KMS-11 (cell line): ENCODE data around the gene OSBPL5.

Source experiments
- H2AFZ ChIP-seq: fragments of 200-600 bp; sonication (generic); 2 replicates; pipeline ENCODE4 v1.6.1; 2016; ENCODE audit warnings: antibody characterized with exemption, mixed run types, low read depth
- H3K27ac ChIP-seq: fragments of 200-600 bp; sonication (generic); 2 replicates; pipeline ENCODE4 v1.6.1; 2016; ENCODE audit warnings: mild to moderate bottlenecking, mixed run types
- H3K27me3 ChIP-seq: fragments of 200-600 bp; sonication (generic); 2 replicates; pipeline ENCODE4 v1.6.1; 2017; ENCODE audit warnings: mild to moderate bottlenecking, low read depth, mixed run types, moderate library complexity; ENCODE audit not compliant: insufficient read depth
- H3K36me3 ChIP-seq: fragments of 200-600 bp; sonication (generic); 2 replicates; pipeline ENCODE4 v1.6.1; 2017; ENCODE audit warnings: mild to moderate bottlenecking, mixed run types; ENCODE audit not compliant: insufficient read depth
- H3K4me1 ChIP-seq: fragments of 200-600 bp; sonication (generic); 2 replicates; pipeline ENCODE4 v1.6.1; 2016; ENCODE audit warnings: mild to moderate bottlenecking, low read depth, mixed run types; ENCODE audit not compliant: poor library complexity, severe bottlenecking
- H3K4me2 ChIP-seq: fragments of 200-600 bp; sonication (generic); 2 replicates; pipeline ENCODE4 v1.7.0; 2016; ENCODE audit warnings: mild to moderate bottlenecking, mixed run types
- H3K4me3 ChIP-seq: fragments of 200-600 bp; sonication (generic); IDR thresholded peaks from 2 replicates; pipeline ENCODE4 v1.6.1; 2017; ENCODE audit warnings: low read depth, low read length, mixed read lengths; ENCODE audit not compliant: insufficient read depth
- H3K79me2 ChIP-seq: fragments of 200-600 bp; sonication (generic); 2 replicates; pipeline ENCODE4 v1.6.1; 2016; ENCODE audit warnings: low read depth, mixed run types; ENCODE audit not compliant: insufficient read depth
- H3K9ac ChIP-seq: fragments of 200-600 bp; sonication (generic); 2 replicates; pipeline ENCODE4 v1.6.1; 2016; ENCODE audit warnings: mild to moderate bottlenecking, mixed run types
- H4K20me1 ChIP-seq: fragments of 200-600 bp; sonication (generic); 2 replicates; pipeline ENCODE4 v1.6.1; 2016; ENCODE audit warnings: mild to moderate bottlenecking, mixed run types; ENCODE audit not compliant: insufficient read depth
- TF ChIP-seq, protein P1 (sequence below): fragments of 200-600 bp; sonication (generic); conservative IDR thresholded peaks from 2 replicates; pipeline ENCODE4 v1.6.1; 2017; ENCODE audit warnings: low read depth, mild to moderate bottlenecking, antibody characterized with exemption, low read length, moderate library complexity, mixed read lengths

The OSBPL5 gene

DNA sequence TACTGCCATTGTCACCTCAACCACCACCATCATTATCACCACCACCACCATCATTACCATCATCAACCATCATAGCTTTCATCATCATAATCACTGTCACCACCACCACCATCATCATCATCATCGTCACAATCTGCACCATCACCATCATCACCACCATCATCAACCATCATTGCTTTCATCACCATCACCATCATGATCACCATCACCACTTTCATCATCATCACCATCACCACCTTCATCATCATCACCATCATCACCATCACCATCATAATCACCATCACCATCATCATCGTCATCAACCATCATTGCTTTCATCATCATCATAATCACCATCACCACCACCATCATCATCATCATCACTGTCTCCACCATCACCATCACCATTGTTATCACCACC, 8.7 kb upstream of the OSBPL5 start:
- Histone ChIP-seq H3K4me2 (no peak overlapping the region), H4K20me1 (no peaks in the 10 kb centered on the region), H3K36me3 (no peaks in the 10 kb centered on the region), H3K4me3 (no peak overlapping the region), H3K79me2 (no peaks in the 10 kb centered on the region), H2AFZ (no peak overlapping the region), H3K27ac (no peak overlapping the region), H3K4me1 (no peaks in the 10 kb centered on the region), H3K9ac (no peak overlapping the region), H3K27me3 (peaks cover 21% of the 10 kb centered on the region; the same call in 1 of the 2 replicates)
- TF ChIP-seq, protein P1, sequence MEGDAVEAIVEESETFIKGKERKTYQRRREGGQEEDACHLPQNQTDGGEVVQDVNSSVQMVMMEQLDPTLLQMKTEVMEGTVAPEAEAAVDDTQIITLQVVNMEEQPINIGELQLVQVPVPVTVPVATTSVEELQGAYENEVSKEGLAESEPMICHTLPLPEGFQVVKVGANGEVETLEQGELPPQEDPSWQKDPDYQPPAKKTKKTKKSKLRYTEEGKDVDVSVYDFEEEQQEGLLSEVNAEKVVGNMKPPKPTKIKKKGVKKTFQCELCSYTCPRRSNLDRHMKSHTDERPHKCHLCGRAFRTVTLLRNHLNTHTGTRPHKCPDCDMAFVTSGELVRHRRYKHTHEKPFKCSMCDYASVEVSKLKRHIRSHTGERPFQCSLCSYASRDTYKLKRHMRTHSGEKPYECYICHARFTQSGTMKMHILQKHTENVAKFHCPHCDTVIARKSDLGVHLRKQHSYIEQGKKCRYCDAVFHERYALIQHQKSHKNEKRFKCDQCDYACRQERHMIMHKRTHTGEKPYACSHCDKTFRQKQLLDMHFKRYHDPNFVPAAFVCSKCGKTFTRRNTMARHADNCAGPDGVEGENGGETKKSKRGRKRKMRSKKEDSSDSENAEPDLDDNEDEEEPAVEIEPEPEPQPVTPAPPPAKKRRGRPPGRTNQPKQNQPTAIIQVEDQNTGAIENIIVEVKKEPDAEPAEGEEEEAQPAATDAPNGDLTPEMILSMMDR, result no peak

DNA sequence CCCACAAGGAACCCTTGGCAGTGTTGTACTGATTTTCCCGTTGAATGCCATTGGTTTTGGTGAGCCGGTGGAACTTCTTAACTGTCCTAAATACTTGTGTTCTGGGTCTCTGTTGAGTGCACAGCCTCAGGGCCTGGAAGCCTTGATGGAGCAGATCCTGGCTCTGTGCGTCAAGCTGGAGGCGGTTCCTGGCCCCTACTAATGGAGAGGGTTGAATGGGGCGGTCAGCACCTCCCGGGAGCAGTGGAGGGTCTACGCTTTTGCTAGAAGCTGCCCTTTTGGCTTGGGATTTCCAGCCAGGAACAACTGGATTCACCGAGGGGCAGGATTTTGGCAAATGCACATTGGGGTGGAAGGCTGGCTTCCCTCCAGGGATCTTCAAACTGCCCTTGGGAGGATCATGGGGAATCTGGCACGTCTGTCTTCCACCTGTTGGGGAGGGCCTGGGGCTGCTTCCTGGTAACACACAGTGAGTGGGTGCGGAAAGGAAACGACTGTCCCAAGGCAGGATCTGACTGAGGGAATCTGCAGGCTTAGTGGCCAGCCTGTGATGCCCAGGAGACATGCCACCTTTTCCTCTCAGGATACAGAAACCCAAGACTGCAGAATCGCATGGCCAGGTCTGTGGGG, 6.9 kb upstream of the OSBPL5 start:
- Histone ChIP-seq H4K20me1 (no peaks in the 10 kb centered on the region), H3K27me3 (peaks cover 38% of the 10 kb centered on the region; the same call in 1 of the 2 replicates), H3K9ac (no peak overlapping the region), H3K27ac (no peak overlapping the region), H3K36me3 (no peaks in the 10 kb centered on the region), H3K4me1 (no peaks in the 10 kb centered on the region), H3K4me2 (no peak overlapping the region), H3K4me3 (no peak overlapping the region), H2AFZ (no peak overlapping the region), H3K79me2 (no peaks in the 10 kb centered on the region)
- TF ChIP-seq, protein P1, result no peak

DNA sequence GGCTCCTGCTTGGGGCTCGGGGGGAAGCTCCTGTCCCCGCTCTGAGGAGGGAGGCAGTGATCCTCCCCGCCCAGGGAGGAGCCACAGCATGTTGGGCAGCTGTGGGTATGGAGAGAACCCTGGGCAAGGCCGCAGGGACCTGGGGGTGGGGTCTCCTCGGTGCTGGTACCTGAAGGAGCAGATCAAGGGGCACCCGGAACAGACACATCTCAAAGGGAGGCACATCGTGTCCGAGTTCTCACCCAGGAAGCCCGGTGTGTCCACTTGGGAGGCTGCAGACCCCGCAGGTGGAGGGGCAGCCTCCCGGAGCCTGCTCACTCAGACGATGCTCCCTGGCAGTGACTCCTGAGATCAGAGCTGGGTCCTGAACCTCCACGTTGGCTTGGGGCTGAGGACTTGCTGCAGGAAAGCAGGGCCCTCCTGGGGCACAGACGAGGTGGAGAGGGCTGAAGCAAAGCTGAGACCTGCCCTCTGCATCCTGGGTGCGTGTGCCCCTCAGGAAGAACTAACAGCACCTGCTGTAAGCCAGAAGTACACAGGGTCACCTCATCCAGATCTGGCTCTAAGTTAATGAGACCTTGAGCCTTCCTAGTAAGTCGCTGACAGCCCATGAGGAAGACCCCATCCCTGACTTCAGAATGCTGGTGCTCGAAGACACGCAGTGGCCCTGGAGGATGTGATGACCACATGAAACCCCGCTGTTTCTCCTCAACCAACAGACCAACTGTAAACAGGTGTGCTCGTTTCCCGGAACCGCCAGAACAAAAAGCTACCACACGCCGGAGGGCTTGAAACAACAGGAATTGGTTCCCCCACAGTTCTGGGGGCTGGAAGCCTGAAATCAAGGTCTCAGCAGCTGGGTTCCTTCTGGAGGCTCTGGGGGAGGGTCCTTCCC, 5.9 kb upstream of the OSBPL5 start:
- TF ChIP-seq, protein P1, result no peak
- no peaks in the 10 kb centered on the region for H3K79me2 ChIP-seq
- peaks cover 41% of the 10 kb centered on the region; the same call in 1 of the 2 replicates for H3K27me3 ChIP-seq
- no peak overlapping the region for H3K9ac ChIP-seq
- H3K4me1 ChIP-seq, result no peaks in the 10 kb centered on the region
- no peaks in the 10 kb centered on the region for H3K36me3 ChIP-seq
- H4K20me1 ChIP-seq, result no peaks in the 10 kb centered on the region
- no peak overlapping the region for H3K4me3 ChIP-seq
- H3K4me2 ChIP-seq, result no peak overlapping the region
- no peak overlapping the region for H3K27ac ChIP-seq
- H2AFZ ChIP-seq, result no peak overlapping the region

DNA sequence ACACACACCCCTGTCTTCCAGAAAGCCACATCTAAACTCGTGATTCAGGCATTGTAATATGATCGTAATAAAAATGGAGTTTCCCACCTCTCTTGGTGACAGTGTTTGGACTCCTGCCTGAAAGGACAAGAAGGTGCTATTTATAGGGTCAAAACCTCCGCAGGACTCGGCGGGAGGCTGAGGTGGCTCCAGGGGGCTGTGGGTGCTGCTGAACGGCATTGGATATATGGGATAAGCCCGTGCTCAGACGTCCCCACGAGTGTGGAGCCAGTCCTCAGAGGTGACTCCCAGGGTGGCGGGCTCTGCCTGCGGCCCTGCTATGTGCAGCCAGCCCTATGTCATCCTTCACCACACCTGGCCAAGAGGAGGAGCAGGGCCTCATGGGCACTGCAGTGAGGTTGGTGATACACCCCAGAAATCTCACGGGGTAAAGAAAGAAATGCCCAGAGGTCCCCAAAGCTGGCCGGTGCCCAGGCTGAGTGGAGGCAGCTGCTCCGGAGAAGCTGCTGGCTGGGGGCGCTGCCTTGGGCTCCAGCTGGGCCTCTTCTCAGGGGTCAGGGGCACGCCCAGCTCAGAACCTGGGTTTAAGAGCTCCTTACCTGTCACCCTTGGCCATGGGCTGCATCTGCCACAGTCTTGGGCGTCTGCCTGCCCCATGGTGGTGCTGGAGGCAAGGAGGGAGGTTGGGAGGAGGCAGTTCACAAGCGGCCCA, 5.1 kb upstream of the OSBPL5 start:
- Histone ChIP-seq H3K4me3 (no peak overlapping the region), H3K36me3 (no peaks in the 10 kb centered on the region), H3K27me3 (peaks cover 47% of the 10 kb centered on the region; the same call in 1 of the 2 replicates), H3K4me1 (no peaks in the 10 kb centered on the region), H3K27ac (no peak overlapping the region), H3K79me2 (no peaks in the 10 kb centered on the region), H4K20me1 (no peaks in the 10 kb centered on the region), H3K9ac (no peak overlapping the region), H3K4me2 (no peak overlapping the region), H2AFZ (no peak overlapping the region)
- TF ChIP-seq, protein P1, result no peak
